Left cardiac atrium (tissue), 4 donors: ENCODE data around the gene LRRC14B. TPM values are rescaled to one million over a fixed set of nuclear protein-coding genes. Genes with fewer than 3 reads are reported as not detected.
"Not testable (repeated sequence)": the region's sequence is repeated elsewhere in the genome, so short reads cannot be mapped to it uniquely, and the experiment has no call there.

Experiments used
- ATAC-seq, 2 donors: fragments of 200-7000 bp; cut with Tn5 transposase; one replicate each; pipeline ENCODE4 v1.9.1; 2020; ENCODE audit warnings: mild to moderate bottlenecking in 2 of 2, moderate library complexity in 2 of 2
- DNase-seq: peaks from one replicate; pipeline ENCODE4 v3.0.0-alpha.2; 2020
- intact Hi-C, 2 donors: fragments of 100-400 bp; cut with DNase I; formaldehyde crosslinking; loops; one replicate each; pipeline versions ENCODE4 v1.14.1 to v1.15.1; 2022 to 2023
- total RNA-seq, 2 donors: library from RNA; stranded (reverse); fragmentation: NEBNext Ultra II Directional; extraction: Animal tissue kit (Norgen Biotek cat#: 25700); gene quantifications; one replicate each; pipeline ENCODE4 v1.2.1, GENCODE V29; 2021
- donor health status: DM: no; HTN: yes; CAD: no.
- donor health status: DM: no; HTN: yes; CAD: no; lungs with severe emphysema.
- donor health status: DM: yes; HTN: yes; CAD: no.
- donor health status: Dilated cardiomyopathy.

Gene LRRC14B
- total RNA-seq, 2 donors from 2014 or later: 16.5 to 35.9 TPM

GRCh38 chr5:158807-159447 lies 32.4 kb upstream of the LRRC14B start:
- ATAC-seq (no peak), DNase-seq (no peak)
- intact Hi-C loops: no loop called here

- intact Hi-C loops: no loop called here
- DNase-seq (peak; percentile 4), ATAC-seq (no peak)
Observed at GRCh38 chr5:159448-160172, 31.7 kb upstream of the LRRC14B start.

GRCh38 chr5:160173-160510 lies 31.2 kb upstream of the LRRC14B start:
- intact Hi-C loops: no loop called here
- peak; percentile 10 for DNase-seq
- ATAC-seq: no peak

- intact Hi-C loops: no loop called here
- ATAC-seq (no peak), DNase-seq (peak; percentile 7)
Observed at GRCh38 chr5:160921-161802, 30.1 kb upstream of the LRRC14B start.

GRCh38 chr5:161803-162110 lies 29.5 kb upstream of the LRRC14B start:
- no peak for ATAC-seq
- peak; percentile 10 for DNase-seq
- intact Hi-C loops: no loop called here

- DNase-seq: peak; percentile 12
- ATAC-seq: no peak
Observed at GRCh38 chr5:162190-162564, 29.1 kb upstream of the LRRC14B start.

GRCh38 chr5:162565-163337 lies 28.5 kb upstream of the LRRC14B start:
- peak; percentile 10 for DNase-seq
- intact Hi-C loops: no loop called here
- ATAC-seq: no peak

More at GRCh38 chr5:162190-162564, 29.1 kb upstream of the LRRC14B start:
- intact Hi-C loops: no loop called here

- intact Hi-C loops: no loop called here
- DNase-seq (peak; percentile 14), ATAC-seq (no peak)
Observed at GRCh38 chr5:163338-163620, 28.0 kb upstream of the LRRC14B start.

- peak; percentile 15 for DNase-seq
Observed at GRCh38 chr5:163841-164240, 27.5 kb upstream of the LRRC14B start.

GRCh38 chr5:164244-164643 lies 27.1 kb upstream of the LRRC14B start:
- intact Hi-C loops: no loop called here
- ATAC-seq: no peak

More at GRCh38 chr5:163841-164240, 27.5 kb upstream of the LRRC14B start:
- no peak for ATAC-seq
- intact Hi-C loops: no loop called here

GRCh38 chr5:164783-165182 lies 26.5 kb upstream of the LRRC14B start:
- ATAC-seq, intact Hi-C loops: not testable (repeated sequence)
- DNase-seq: peak; percentile 4

More at GRCh38 chr5:164244-164643, 27.1 kb upstream of the LRRC14B start:
- peak; percentile 19 for DNase-seq

- DNase-seq (peak; percentile 12), ATAC-seq (no peak)
- intact Hi-C loops: no loop called here
Observed at GRCh38 chr5:166441-167372, 24.6 kb upstream of the LRRC14B start.

GRCh38 chr5:167511-167910 lies 23.8 kb upstream of the LRRC14B start:
- intact Hi-C loops: no loop called here

GRCh38 chr5:167982-168660 lies 23.2 kb upstream of the LRRC14B start:
- intact Hi-C loops: no loop called here
- DNase-seq (peak; percentile 21), ATAC-seq (no peak)

More at GRCh38 chr5:167511-167910, 23.8 kb upstream of the LRRC14B start:
- ATAC-seq (no peak), DNase-seq (peak; percentile 11)

GRCh38 chr5:169071-169727 lies 22.1 kb upstream of the LRRC14B start:
- ATAC-seq: peak; percentile 90 to 93
- intact Hi-C loops: no loop called here
- peak; percentile 94 for DNase-seq

- DNase-seq: no peak
- ATAC-seq: no peak
- intact Hi-C loops: no loop called here
Observed at GRCh38 chr5:169728-170094, 21.6 kb upstream of the LRRC14B start.

GRCh38 chr5:170971-171800 lies 20.1 kb upstream of the LRRC14B start:
- peak; percentile 19 for DNase-seq
- no peak for ATAC-seq

More at GRCh38 chr5:170971-171800, 20.1 kb upstream of the LRRC14B start:
- intact Hi-C loops: no loop called here
